GM12878 (cell line): Measurements from ENCODE around the gene KCND2. TPM values are rescaled to one million over a fixed set of nuclear protein-coding genes. Genes with fewer than 3 reads are reported as not detected.

Experiments used
- ATAC-seq: fragments of 200-7000 bp; cut with Tn5 transposase; 3 replicates; pipeline ENCODE4 v1.9.1; 2020; ENCODE audit warnings: mild to moderate bottlenecking, moderate library complexity
- BruUV-seq: library from RNA; stranded (reverse); fragments of 400-500 nt; replicated peaks from 2 replicates; lab custom pipeline; 2021; lab: Mats Ljungman, UMichigan
- CTCF ChIA-PET: fragments of 300-600 bp; sonication (Branson Sonifier 250); formaldehyde crosslinking; extraction: SDS; loops from one replicate; lab custom pipeline; 2021; ENCODE audit warnings: inconsistent platforms; lab: Yijun Ruan, JAX
- POLR2A ChIA-PET: fragments of 350-600 bp; formaldehyde crosslinking; extraction: SDS; loops from one replicate; lab custom pipeline; 2021; ENCODE audit warnings: inconsistent platforms; lab: Charles Lee
- RAD21 ChIA-PET: fragments of 300-600 bp; sonication (Branson Sonifier 250); formaldehyde crosslinking; loops from one replicate; lab custom pipeline; 2023; ENCODE audit warnings: antibody characterized with exemption; ENCODE audit not compliant: unreplicated experiment; lab: Charles Lee
- SMC1A ChIA-PET: fragments of 300-600 bp; sonication (Branson Sonifier 250); formaldehyde crosslinking; loops from one replicate; lab custom pipeline; 2023; ENCODE audit not compliant: unreplicated experiment, uncharacterized antibody; lab: Charles Lee
- DNase-seq: peaks from one replicate; pipeline ENCODE4 v3.0.0-alpha.2; 2011; ENCODE audit warnings: low read depth, low spot score
- FAIRE-seq: peaks from 3 replicates; lab custom pipeline; 2011; peaks lifted over from hg19 to GRCh38; lab: Jason Lieb, UNC
- H2AFZ ChIP-seq: 2 replicates; pipeline ENCODE4 v1.6.0; 2011; ENCODE audit warnings: low read depth, low read length, control low read depth; ENCODE audit not compliant: control insufficient read depth
- H3K27ac ChIP-seq: 2 replicates; pipeline ENCODE4 v1.5.1; 2011; ENCODE audit warnings: control low read depth; ENCODE audit not compliant: control insufficient read depth, insufficient read depth
- H3K27me3 ChIP-seq, 2 experiments: replicated peaks in 1 of 2; 2 replicates each; pipeline versions ENCODE4 v1.6.0 to v1.6.1; 2011; ENCODE audit warnings: low read length in 1 of 2; ENCODE audit not compliant: control insufficient read depth in 2 of 2, insufficient read depth in 2 of 2
- H3K36me3 ChIP-seq, 2 experiments: 2 replicates each; pipeline ENCODE4 v1.5.1; 2011; ENCODE audit warnings: low read length in 1 of 2; ENCODE audit not compliant: control insufficient read depth in 2 of 2, insufficient read depth in 2 of 2
- H3K4me1 ChIP-seq: 2 replicates; pipeline ENCODE4 v1.6.1; 2011; ENCODE audit warnings: mild to moderate bottlenecking, low read length, moderate library complexity, mixed read lengths; ENCODE audit not compliant: control insufficient read depth, insufficient read depth
- H3K4me2 ChIP-seq: 2 replicates; pipeline ENCODE4 v1.6.0; 2011; ENCODE audit warnings: control low read depth; ENCODE audit not compliant: control insufficient read depth, insufficient read depth
- H3K4me3 ChIP-seq: fragments of 200-600 bp; sonication (generic); 2 replicates; pipeline ENCODE4 v1.5.1; 2016
- H3K79me2 ChIP-seq: 2 replicates; pipeline ENCODE4 v1.6.0; 2011; ENCODE audit warnings: low read length; ENCODE audit not compliant: control insufficient read depth, insufficient read depth
- H3K9ac ChIP-seq: 2 replicates; pipeline ENCODE4 v1.8.0; 2011; ENCODE audit warnings: low read length, control low read depth, mixed read lengths; ENCODE audit not compliant: control insufficient read depth, insufficient read depth
- H3K9me3 ChIP-seq: replicated peaks from 3 replicates; pipeline ENCODE4 v1.5.1; 2011; ENCODE audit warnings: mild to moderate bottlenecking, low read length; ENCODE audit not compliant: control insufficient read depth, insufficient read depth
- H4K20me1 ChIP-seq: 2 replicates; pipeline ENCODE4 v1.6.0; 2011; ENCODE audit not compliant: control insufficient read depth, insufficient read depth
- CREM ChIP-seq: IDR thresholded peaks from 2 replicates; pipeline ENCODE4 v1.6.1; 2014; ENCODE audit warnings: antibody characterized with exemption, low read depth
- EP300 ChIP-seq, 2 experiments: fragments of 150-350 bp in 1 of 2; IDR thresholded peaks; 2 replicates each; pipeline ENCODE4 v1.6.1; 2011 to 2012; ENCODE audit warnings: low read depth in 2 of 2, low read length in 2 of 2, borderline replicate concordance in 1 of 2, improper control_type of control experiment in 1 of 2, inconsistent platforms in 1 of 2; ENCODE audit not compliant: control insufficient read depth in 1 of 2
- EZH2 ChIP-seq: IDR thresholded peaks from 2 replicates; pipeline ENCODE4 v1.6.1; 2012; ENCODE audit warnings: low read depth, mild to moderate bottlenecking, control low read depth, inconsistent platforms, low read length, borderline replicate concordance; ENCODE audit not compliant: control insufficient read depth
- FOXK2 ChIP-seq: fragments of 450-650 bp; IDR thresholded peaks from 2 replicates; pipeline ENCODE4 v1.6.1; 2017; ENCODE audit warnings: mild to moderate bottlenecking, moderate library complexity
- HSF1 ChIP-seq: fragments of 150-350 bp; IDR thresholded peaks from 2 replicates; pipeline ENCODE4 v1.6.1; 2014; ENCODE audit warnings: mild to moderate bottlenecking, low read depth, low read length
- JUNB ChIP-seq: IDR thresholded peaks from 2 replicates; pipeline ENCODE4 v1.6.1; 2016; ENCODE audit warnings: antibody characterized with exemption, mild to moderate bottlenecking
- MTA3 ChIP-seq: IDR thresholded peaks from 2 replicates; pipeline ENCODE4 v1.6.1; 2012; ENCODE audit warnings: low read length, inconsistent platforms, borderline replicate concordance
- NFIC ChIP-seq: IDR thresholded peaks from 2 replicates; pipeline ENCODE4 v1.6.1; 2012; ENCODE audit warnings: low read depth, mild to moderate bottlenecking, inconsistent platforms, low read length, moderate library complexity
- NFXL1 ChIP-seq: fragments of 450-650 bp; IDR thresholded peaks from 2 replicates; pipeline ENCODE4 v1.6.1; 2017; ENCODE audit warnings: antibody characterized with exemption, mild to moderate bottlenecking, borderline replicate concordance
- NR2F1 ChIP-seq: fragments of 450-650 bp; conservative IDR thresholded peaks from 2 replicates; pipeline ENCODE4 v1.6.1; 2017; ENCODE audit warnings: mild to moderate bottlenecking
- PAX5 ChIP-seq: IDR thresholded peaks from 2 replicates; pipeline ENCODE4 v1.6.1; 2011; ENCODE audit warnings: low read depth, low read length, borderline replicate concordance
- SIX5 ChIP-seq: IDR thresholded peaks from 2 replicates; pipeline ENCODE4 v1.6.1; 2011; ENCODE audit warnings: mild to moderate bottlenecking, low read depth, low read length, moderate library complexity; ENCODE audit not compliant: severe bottlenecking
- SMAD1 ChIP-seq: fragments of 450-650 bp; IDR thresholded peaks from 2 replicates; pipeline ENCODE4 v1.6.1; 2018; ENCODE audit warnings: mild to moderate bottlenecking, low read depth; ENCODE audit not compliant: partially characterized antibody
- SRF ChIP-seq, 2 experiments: IDR thresholded peaks; 2 replicates each; pipeline ENCODE4 v1.6.1; 2011; ENCODE audit warnings: low read depth in 2 of 2, low read length in 2 of 2, mild to moderate bottlenecking in 1 of 2, moderate library complexity in 1 of 2
- YY1 ChIP-seq: IDR thresholded peaks from 2 replicates; pipeline ENCODE4 v1.6.1; 2011; ENCODE audit warnings: low read depth, mild to moderate bottlenecking, low read length
- ZNF274 ChIP-seq: IDR thresholded peaks from one replicate; pipeline ENCODE4 v1.8.0; 2011; ENCODE audit not compliant: insufficient read length, insufficient read depth
- in situ Hi-C: fragments of 300-500 bp; cut with MboI; formaldehyde crosslinking; loops from 9 replicates; pipeline ENCODE4 v1.14.3; 2018; ENCODE audit warnings: mixed read lengths
- intact Hi-C: fragments of 100-400 bp; cut with micrococcal nuclease; formaldehyde crosslinking; loops from one replicate; pipeline ENCODE4 v1.14.2; 2022; ENCODE audit not compliant: unreplicated experiment
- polyA plus RNA-seq, 11 experiments: library from polyadenylated mRNA; depleted of rRNA in 4 of 11; unstranded in 6 of 11; stranded (reverse) in 5 of 11; fragments of >200 nt; fragmentation: Nextera tagmentation in 4 of 11; fragmentation: Illumina TruSeq in 1 of 11; extraction: Ambion mirVana in 4 of 11; extraction: Trizol in 1 of 11; gene quantifications; 1 replicate in 1 of 11; 2 replicates in 10 of 11; pipeline versions ENCODE4 v1.2.1 to v1.2.3, GENCODE V29; 2011 to 2016; ENCODE audit warnings: inconsistent platforms in 2 of 11, missing spikeins in 2 of 11, low read depth in 1 of 11
- total RNA-seq, 4 experiments: library from RNA; depleted of rRNA in 3 of 4; stranded (reverse); fragments of >200 nt in 3 of 4; fragmentation: Illumina TruSeq in 1 of 4; extraction: Trizol in 1 of 4; gene quantifications; 2 replicates each; pipeline versions ENCODE4 v1.2.1 to v1.2.3, GENCODE V29; 2013 to 2021

Gene KCND2
- total and polyA plus RNA-seq, 10 of the 15 experiments (the other 5 are each of a cell fraction or from before 2014, with no cell fraction given): 3.6 to 22.3 (median 6.3) TPM

GRCh38 chr7:120276720-120277119 is 3.7 kb downstream of the KCND2 start:
- peaks cover 6% of the 10 kb centered on the region; the same call in 2 of the 3 replicates for H3K9me3 ChIP-seq
- in situ Hi-C loops (loop anchor here (10.0 kb wide), 1 partner anchor 1002 kb away; no protein-coding TSS in a partner anchor), intact Hi-C loops (no loop called here)
- H3K79me2 ChIP-seq: peaks cover 73% of the 10 kb centered on the region
- POLR2A ChIA-PET: interaction anchor here (1.0 kb wide), 1 partner anchor 54 kb away, joined by 3 read pairs; no protein-coding TSS in a partner anchor
- BruUV-seq: no TSS peak
- H3K4me3 ChIP-seq: peak overlapping the region; percentile 49; the same call in 1 of the 2 replicates
- H3K36me3 ChIP-seq: no peaks in the 10 kb centered on the region; a peak in 1 of 4 replicates
- H2AFZ ChIP-seq: peak overlapping the region; percentile 18; the same call in 1 of the 2 replicates
- H3K27me3 ChIP-seq: no peaks in the 10 kb centered on the region
- no peak overlapping the region for H3K9ac ChIP-seq
- DNase-seq (no peak), ATAC-seq (no peak), FAIRE-seq (no peak)
- H3K4me2 ChIP-seq: no peak overlapping the region; the same call in 1 of the 2 replicates
- CTCF ChIA-PET: interaction anchor here (0.7 to 3.0 kb wide), 5 partner anchors 12 to 278 kb away, joined by 3 to 20 read pairs (median 3); no protein-coding TSS in a partner anchor
- no peaks in the 10 kb centered on the region for H3K4me1 ChIP-seq
- TF ChIP-seq SMAD1: no peak
- no peak for TF ChIP-seq FOXK2
- TF ChIP-seq EZH2: no peak
- no peak for TF ChIP-seq PAX5
- no peak for TF ChIP-seq SIX5
- TF ChIP-seq ZNF274: no peak
- no peak for TF ChIP-seq JUNB
- no peak for TF ChIP-seq EP300 (IDR thresholded peaks at IDR 0.05; ENCODE audit: borderline replicate concordance in 1 of 2, control insufficient read depth in 1 of 2, low read depth in 2 of 2, low read length in 2 of 2)
- TF ChIP-seq NR2F1: no peak
- TF ChIP-seq NFXL1: no peak
- no peak for TF ChIP-seq SRF (IDR thresholded peaks at IDR 0.05; ENCODE audit: low read depth in 2 of 2, low read length in 2 of 2)
- TF ChIP-seq MTA3: no peak
- no peak for TF ChIP-seq HSF1
- no peak for TF ChIP-seq CREM
- no peak for TF ChIP-seq YY1
- no peak for TF ChIP-seq NFIC
- RAD21 ChIA-PET: interaction anchor here (1.0 to 3.0 kb wide), 8 partner anchors 44 to 276 kb away, joined by 3 to 15 read pairs (median 5); no protein-coding TSS in a partner anchor
- SMC1A ChIA-PET: interaction anchor here (0.9 to 4.2 kb wide), 14 partner anchors 11 to 285 kb away, joined by 3 to 49 read pairs (median 4); no protein-coding TSS in a partner anchor
- no peaks in the 10 kb centered on the region for H4K20me1 ChIP-seq
- no peak overlapping the region for H3K27ac ChIP-seq
